GM12872 (cell line): ENCODE measurements around the gene ANKRD39.

Experiments
- CTCF ChIP-seq: IDR thresholded peaks from 3 replicates; pipeline ENCODE4 v1.5.1; 2011; ENCODE audit warnings: low read depth, mild to moderate bottlenecking, low read length, moderate library complexity; ENCODE audit not compliant: insufficient read depth

The ANKRD39 gene

GRCh38 chr2:96828436-96828835 is 29.4 kb downstream of the ANKRD39 start:
- TF ChIP-seq CTCF: no peak

GRCh38 chr2:96826546-96827278 is 31.1 kb downstream of the ANKRD39 start:
- no peak for TF ChIP-seq CTCF

GRCh38 chr2:96825057-96825456 is 32.8 kb downstream of the ANKRD39 start:
- no peak for TF ChIP-seq CTCF

GRCh38 chr2:96824079-96824870 is 33.5 kb downstream of the ANKRD39 start:
- TF ChIP-seq CTCF: no peak

- TF ChIP-seq CTCF: no peak
Observed at GRCh38 chr2:96823198-96823597, 34.6 kb downstream of the ANKRD39 start.

- TF ChIP-seq CTCF: no peak
Observed at GRCh38 chr2:96822786-96823185, 35.0 kb downstream of the ANKRD39 start.

- TF ChIP-seq CTCF: no peak
Observed at GRCh38 chr2:96821113-96821675, 36.6 kb downstream of the ANKRD39 start.
